ENCODE results near the gene A3GALT2. TPM values are rescaled to one million over a fixed set of nuclear protein-coding genes. Genes with fewer than 3 reads are reported as not detected.
A peak's percentile ranks its signal among the peaks of the same experiment; 100 is the strongest.

A3GALT2 gene
- total RNA-seq, 3 donors from 2014 or later: not detected

GRCh38 chr1:33307494-33307864, 13.4 kb downstream of the A3GALT2 start:
- no peaks in the 10 kb centered on the region for H3K4me1 ChIP-seq (ENCODE audit: low read depth)
- no peak for ATAC-seq
- intact Hi-C loops (cut with DNase I, micrococcal nuclease): no loop called here
- no peaks in the 10 kb centered on the region for H3K36me3 ChIP-seq (ENCODE audit: low read depth)
- DNase-seq: no peak
- TF ChIP-seq, protein P1, sequence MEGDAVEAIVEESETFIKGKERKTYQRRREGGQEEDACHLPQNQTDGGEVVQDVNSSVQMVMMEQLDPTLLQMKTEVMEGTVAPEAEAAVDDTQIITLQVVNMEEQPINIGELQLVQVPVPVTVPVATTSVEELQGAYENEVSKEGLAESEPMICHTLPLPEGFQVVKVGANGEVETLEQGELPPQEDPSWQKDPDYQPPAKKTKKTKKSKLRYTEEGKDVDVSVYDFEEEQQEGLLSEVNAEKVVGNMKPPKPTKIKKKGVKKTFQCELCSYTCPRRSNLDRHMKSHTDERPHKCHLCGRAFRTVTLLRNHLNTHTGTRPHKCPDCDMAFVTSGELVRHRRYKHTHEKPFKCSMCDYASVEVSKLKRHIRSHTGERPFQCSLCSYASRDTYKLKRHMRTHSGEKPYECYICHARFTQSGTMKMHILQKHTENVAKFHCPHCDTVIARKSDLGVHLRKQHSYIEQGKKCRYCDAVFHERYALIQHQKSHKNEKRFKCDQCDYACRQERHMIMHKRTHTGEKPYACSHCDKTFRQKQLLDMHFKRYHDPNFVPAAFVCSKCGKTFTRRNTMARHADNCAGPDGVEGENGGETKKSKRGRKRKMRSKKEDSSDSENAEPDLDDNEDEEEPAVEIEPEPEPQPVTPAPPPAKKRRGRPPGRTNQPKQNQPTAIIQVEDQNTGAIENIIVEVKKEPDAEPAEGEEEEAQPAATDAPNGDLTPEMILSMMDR (IDR thresholded peaks at IDR 0.05): no peak
- no peaks in the 10 kb centered on the region for H3K9me3 ChIP-seq
- no peak overlapping the region for H3K4me3 ChIP-seq

GRCh38 chr1:33306653-33307493, 14.0 kb downstream of the A3GALT2 start:
- TF ChIP-seq, protein P1 (IDR thresholded peaks at IDR 0.05): no peak
- intact Hi-C loops (cut with DNase I, micrococcal nuclease): no loop called here
- H3K4me3 ChIP-seq: no peak overlapping the region
- H3K4me1 ChIP-seq (ENCODE audit: low read depth): no peaks in the 10 kb centered on the region
- H3K9me3 ChIP-seq: no peaks in the 10 kb centered on the region
- ATAC-seq: peak; percentile 50
- no peak for DNase-seq
- H3K36me3 ChIP-seq (ENCODE audit: low read depth): no peaks in the 10 kb centered on the region

DNA sequence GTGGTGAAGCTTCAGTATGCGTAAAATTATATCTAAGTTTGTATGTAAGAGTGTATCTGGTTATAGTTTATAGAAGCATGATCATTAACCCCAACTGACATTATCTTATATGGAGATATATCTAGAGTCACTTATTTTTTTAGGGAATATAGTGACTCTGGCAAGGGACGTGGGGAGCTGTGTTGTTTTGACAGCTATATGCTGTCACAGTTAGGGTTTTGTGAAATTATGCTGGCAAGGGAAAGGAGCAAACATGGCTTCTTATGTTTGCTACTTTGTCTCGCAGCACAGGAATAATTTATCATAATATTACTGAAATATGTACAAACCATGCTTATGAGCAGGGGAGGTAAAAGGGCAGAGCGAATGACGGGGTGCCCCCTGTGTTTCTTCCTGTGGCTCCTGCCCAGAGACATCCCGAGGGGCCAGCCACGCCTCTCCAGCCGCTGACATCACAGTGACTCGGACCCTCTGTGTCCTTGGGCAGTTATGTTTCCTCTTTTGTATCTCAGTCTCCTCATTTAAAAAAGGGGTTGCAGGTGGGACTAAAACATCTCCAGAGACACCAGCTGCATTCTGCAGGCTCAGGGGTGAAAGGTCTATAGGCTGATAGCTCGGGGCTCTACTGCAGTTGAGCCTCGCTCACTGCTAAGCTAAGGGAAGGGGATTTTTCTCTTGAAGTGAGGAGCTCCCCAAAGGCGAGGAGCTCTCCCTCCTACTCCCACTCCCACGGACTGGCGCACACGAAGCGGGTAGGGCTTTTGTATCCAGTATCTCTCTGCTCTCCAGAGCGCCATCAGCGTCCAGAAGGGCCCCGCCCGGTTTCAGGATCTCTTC, 14.9 kb downstream of the A3GALT2 start:
- intact Hi-C loops (cut with DNase I, micrococcal nuclease): no loop called here
- no peaks in the 10 kb centered on the region for H3K9me3 ChIP-seq
- TF ChIP-seq, protein P1 (IDR thresholded peaks at IDR 0.05): no peak
- ATAC-seq (no peak), DNase-seq (no peak)
- H3K36me3 ChIP-seq (ENCODE audit: low read depth): no peaks in the 10 kb centered on the region
- H3K4me3 ChIP-seq: no peak overlapping the region
- H3K4me1 ChIP-seq (ENCODE audit: low read depth): no peaks in the 10 kb centered on the region

DNA sequence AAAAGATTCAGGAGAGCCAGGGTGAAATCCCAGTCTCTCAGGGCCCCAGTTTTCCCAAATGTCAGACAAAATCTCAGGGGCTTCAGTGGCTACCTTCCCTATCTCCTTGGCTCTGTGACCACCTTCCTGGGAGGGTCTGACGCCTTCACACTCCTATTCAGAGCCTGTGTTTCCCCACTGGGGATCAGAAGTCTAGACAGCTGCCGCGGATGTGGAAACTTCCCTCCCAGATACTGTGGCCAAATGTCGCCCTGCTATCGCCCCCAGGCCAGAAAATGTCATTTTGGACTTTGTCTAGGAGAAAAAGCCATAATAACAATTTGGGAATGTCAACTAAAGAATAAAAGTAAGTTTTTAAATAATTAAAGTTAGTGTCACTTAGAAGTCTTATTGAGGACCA, 15.9 kb downstream of the A3GALT2 start:
- TF ChIP-seq, protein P1 (IDR thresholded peaks at IDR 0.05): no peak
- no peak for ATAC-seq
- Histone ChIP-seq H3K9me3 (no peaks in the 10 kb centered on the region), H3K4me1 (ENCODE audit: low read depth) (no peaks in the 10 kb centered on the region), H3K36me3 (ENCODE audit: low read depth) (no peaks in the 10 kb centered on the region), H3K4me3 (no peak overlapping the region)
- no peak for DNase-seq
- intact Hi-C loops (cut with DNase I, micrococcal nuclease): no loop called here

DNA sequence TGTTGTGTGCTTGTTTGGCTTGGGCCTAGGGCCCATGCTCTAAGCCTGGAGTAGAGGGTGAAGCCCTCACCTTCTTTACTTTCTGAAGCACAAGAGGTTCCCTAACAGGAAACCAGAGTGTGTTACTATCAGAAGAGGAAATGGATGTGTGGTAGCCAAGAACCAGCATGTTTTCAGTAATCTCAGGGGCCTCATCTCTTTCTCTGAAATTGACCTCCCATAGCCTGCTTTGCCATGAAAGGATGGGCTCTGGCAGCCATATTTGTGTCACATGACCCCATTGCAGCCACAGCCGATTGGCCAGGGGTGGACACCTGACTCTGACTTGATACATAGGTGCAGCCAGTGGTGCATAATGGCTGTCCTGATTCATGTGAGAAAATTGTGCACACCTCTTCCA, 18.6 kb downstream of the A3GALT2 start:
- no peak overlapping the region for H3K4me3 ChIP-seq
- intact Hi-C loops (cut with DNase I, micrococcal nuclease): no loop called here
- no peak for ATAC-seq
- no peaks in the 10 kb centered on the region for H3K36me3 ChIP-seq (ENCODE audit: low read depth)
- TF ChIP-seq, protein P1 (IDR thresholded peaks at IDR 0.05): no peak
- no peak for DNase-seq
- H3K9me3 ChIP-seq: no peaks in the 10 kb centered on the region
- no peaks in the 10 kb centered on the region for H3K4me1 ChIP-seq (ENCODE audit: low read depth)

Measured in mucosa of descending colon (tissue), 3 donors.